ENCODE measurements around the gene RCAN3. TPM values are rescaled to one million over a fixed set of nuclear protein-coding genes. Genes with fewer than 3 reads are reported as not detected.
A peak's percentile ranks its signal among the peaks of the same experiment; 100 is the strongest.

RCAN3 gene
- total RNA-seq, 4 donors from 2014 or later: 25.6 to 37.9 (median 35.2) TPM

GRCh38 chr1:24500448-24501048 lies 2.1 kb upstream of the RCAN3 start:
- TF ChIP-seq POLR2A (IDR thresholded peaks at IDR 0.05): no peak
- TF ChIP-seq CTCF (IDR thresholded peaks at IDR 0.05): no peak
- WGBS, 2 donors: 80 to 88% methylated on average over 5 of the region's 5 CpGs
- Histone ChIP-seq H3K4me3 (replicated peaks in 1 of 3) (no peak overlapping the region), H3K27ac (no peak overlapping the region), H3K4me1 (peaks cover 6 to 12% of the 10 kb centered on the region in 2 donors), H3K36me3 (no peaks in the 10 kb centered on the region), H3K27me3 (no peaks in the 10 kb centered on the region), H3K9me3 (no peaks in the 10 kb centered on the region)
- DNase-seq: no peak
- intact Hi-C loops (cut with DNase I): no loop called here

GRCh38 chr1:24501371-24502064 lies 1.1 kb upstream of the RCAN3 start:
- H3K9me3 ChIP-seq: no peaks in the 10 kb centered on the region
- H3K36me3 ChIP-seq: no peaks in the 10 kb centered on the region
- intact Hi-C loops (cut with DNase I): no loop called here
- H3K4me1 ChIP-seq: peaks cover 6 to 12% of the 10 kb centered on the region in 2 donors
- H3K4me3 ChIP-seq (replicated peaks in 1 of 3): peak overlapping the region in 2 of 3 donors; percentile 72 to 83
- no peaks in the 10 kb centered on the region for H3K27me3 ChIP-seq
- DNase-seq: peak; percentile 8 to 16
- WGBS, 2 donors: 54 to 58% methylated on average over 16 of the region's 16 CpGs
- H3K27ac ChIP-seq: peak overlapping the region; percentile 77 to 93 (median 91)
- TF ChIP-seq POLR2A (IDR thresholded peaks at IDR 0.05): no peak
- no peak for TF ChIP-seq CTCF (IDR thresholded peaks at IDR 0.05)

DNA sequence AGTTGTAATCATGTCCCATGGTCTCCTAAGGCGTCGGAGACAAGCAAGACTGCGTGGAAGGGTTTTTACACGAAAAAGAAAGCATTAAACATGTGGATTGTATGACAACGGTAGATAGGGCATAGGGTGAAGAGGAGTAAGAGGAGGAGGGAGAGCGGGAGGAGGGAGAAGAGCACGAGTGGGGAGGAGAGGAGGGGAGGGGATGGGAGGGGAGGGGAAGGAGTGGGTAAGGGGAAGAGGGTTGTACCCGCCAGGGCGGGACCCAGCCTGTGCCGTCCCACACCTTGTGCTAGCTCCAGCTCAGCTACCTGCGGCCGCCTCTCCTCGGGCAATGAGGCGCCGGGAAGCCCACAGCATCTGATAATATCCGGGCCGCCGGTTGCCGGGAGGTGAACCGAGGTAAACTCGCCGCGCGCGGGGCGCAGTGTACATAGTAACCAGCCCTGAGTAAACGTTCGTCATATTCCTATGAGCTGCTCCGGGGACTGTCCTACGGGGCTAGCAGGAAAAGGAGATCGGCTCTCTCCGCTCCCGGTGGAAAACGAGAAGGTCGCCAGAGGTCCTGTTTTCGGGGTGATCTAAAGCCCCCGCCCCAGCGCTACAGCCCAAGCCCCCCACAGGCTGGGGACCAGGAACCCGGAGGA lies 449 bp upstream of the RCAN3 start:
- no peaks in the 10 kb centered on the region for H3K9me3 ChIP-seq

DNA sequence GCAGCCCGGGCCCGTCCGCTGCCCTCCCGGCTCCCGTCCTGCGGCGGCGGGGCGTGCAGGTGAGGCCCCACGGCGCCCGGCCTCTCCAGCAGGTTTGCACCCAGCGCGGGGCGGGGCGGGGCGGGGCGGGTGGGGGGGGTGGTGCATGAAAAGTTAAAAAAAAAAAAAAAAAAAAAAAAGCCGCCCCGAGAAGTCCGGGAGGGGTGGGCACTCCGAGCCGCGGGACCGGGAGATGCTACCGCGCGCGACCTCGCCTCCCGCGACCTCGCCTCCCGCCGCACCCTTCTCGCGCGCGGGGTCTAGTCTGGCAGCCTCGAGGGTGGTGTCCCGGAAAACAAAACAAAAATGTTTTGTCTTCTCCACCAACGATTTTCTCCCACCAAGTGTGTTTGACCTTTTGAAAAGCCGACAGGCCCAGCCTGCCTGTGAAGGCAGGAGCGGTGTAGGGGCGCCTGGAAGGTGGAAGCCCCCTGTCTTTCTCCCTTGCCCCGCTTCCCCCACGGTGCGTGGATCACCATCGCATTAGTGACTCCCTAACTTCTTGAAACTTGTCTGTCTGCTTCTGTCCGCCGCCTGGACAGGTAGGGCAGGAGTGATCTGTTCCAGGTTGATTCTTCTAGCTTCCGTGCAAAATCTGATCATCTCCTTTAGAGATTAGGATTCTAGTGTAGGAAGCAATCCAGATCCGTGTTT lies 569 bp downstream of the RCAN3 start:
- Histone ChIP-seq H3K9me3 (no peaks in the 10 kb centered on the region), H3K4me3 (replicated peaks in 1 of 3) (peak overlapping the region; percentile 9 to 72 (median 66)), H3K4me1 (peaks cover 6 to 17% of the 10 kb centered on the region in 2 donors), H3K27me3 (no peaks in the 10 kb centered on the region), H3K27ac (peak overlapping the region; percentile 11 to 91 (median 57)), H3K36me3 (no peaks in the 10 kb centered on the region)
- peak; percentile 37 to 38 for DNase-seq
- 4% methylated on average over 38 to 41 of the region's 53 CpGs for WGBS, 2 donors
- no peak for TF ChIP-seq CTCF (IDR thresholded peaks at IDR 0.05)
- no peak for TF ChIP-seq POLR2A (IDR thresholded peaks at IDR 0.05)
- intact Hi-C loops (cut with DNase I): no loop called here

More for the DNA sequence above, 449 bp upstream of the RCAN3 start:
- WGBS, 2 donors: 1 to 2% methylated on average over 16 to 31 of the region's 39 CpGs
- TF ChIP-seq CTCF (IDR thresholded peaks at IDR 0.05) (no peak), POLR2A (IDR thresholded peaks at IDR 0.05) (peak in 1 of 2 donors; percentile 71)
- intact Hi-C loops (cut with DNase I): no loop called here
- Histone ChIP-seq H3K36me3 (no peaks in the 10 kb centered on the region), H3K27me3 (no peaks in the 10 kb centered on the region), H3K27ac (peak overlapping the region; percentile 77 to 93 (median 91)), H3K4me3 (replicated peaks in 1 of 3) (peak overlapping the region; percentile 35 to 83 (median 72)), H3K4me1 (peaks cover 6 to 12% of the 10 kb centered on the region in 2 donors)
- DNase-seq: peak; percentile 85 to 86

All from thyroid gland (tissue), 4 donors.